K562 (cell line): ENCODE results near the gene SDSL. TPM values are rescaled to one million over a fixed set of nuclear protein-coding genes. Genes with fewer than 3 reads are reported as not detected.

ENCODE experiments used
- C11orf30 ChIP-seq: fragments of 450-650 bp; IDR thresholded peaks from 2 replicates; pipeline ENCODE4 v1.6.1; 2016; ENCODE audit warnings: low read depth, mild to moderate bottlenecking
- CBX1 ChIP-seq: sonication (generic); IDR thresholded peaks from 2 replicates; pipeline ENCODE4 v1.6.1; 2016; ENCODE audit warnings: antibody characterized with exemption, low read depth, mild to moderate bottlenecking
- CEBPB ChIP-seq: fragments of 450-650 bp; IDR thresholded peaks from 2 replicates; pipeline ENCODE4 v1.6.1; 2016; ENCODE audit warnings: missing genetic modification characterization, missing compliant biosample characterization
- CEBPG ChIP-seq, 3 experiments: fragments of 200-800 bp in 1 of 3; sonication (Bioruptor generic) in 1 of 3; sonication (generic) in 1 of 3; formaldehyde crosslinking in 1 of 3; IDR thresholded peaks in 2 of 3; conservative IDR thresholded peaks in 1 of 3; 2 replicates each; pipeline versions ENCODE4 v1.6.1 to v1.8.0; 2016 to 2022; ENCODE audit warnings: missing compliant biosample characterization in 2 of 3, missing genetic modification characterization in 2 of 3, mild to moderate bottlenecking in 1 of 3, missing genetic modification reagents in 1 of 3
- HDAC2 ChIP-seq: fragments of 450-650 bp; IDR thresholded peaks from 2 replicates; pipeline ENCODE4 v1.6.1; 2016; ENCODE audit warnings: mild to moderate bottlenecking
- MAFG ChIP-seq: fragments of 450-650 bp; conservative IDR thresholded peaks from 2 replicates; pipeline ENCODE4 v1.6.1; 2016; ENCODE audit warnings: missing genetic modification characterization, missing compliant biosample characterization
- MAFK ChIP-seq: IDR thresholded peaks from 2 replicates; pipeline ENCODE4 v1.6.1; 2011; ENCODE audit warnings: low read length, improper control_type of control experiment
- MYC ChIP-seq, 2 experiments: fragments of 250-450 bp in 1 of 2; sonication (Bioruptor Pico) in 1 of 2; IDR thresholded peaks; 2 replicates each; pipeline versions ENCODE4 v1.5.1 to v1.6.1; 2012 to 2021; ENCODE audit warnings: low read depth in 2 of 2, borderline replicate concordance in 1 of 2, improper control_type of control experiment in 1 of 2, low read length in 1 of 2, mild to moderate bottlenecking in 1 of 2, moderate library complexity in 1 of 2
- RCOR1 ChIP-seq, 2 experiments: IDR thresholded peaks; 2 replicates each; pipeline ENCODE4 v1.6.1; 2012; ENCODE audit warnings: low read depth in 2 of 2, low read length in 2 of 2, borderline replicate concordance in 1 of 2, improper control_type of control experiment in 1 of 2
- SMARCA5 ChIP-seq: fragments of 450-650 bp; IDR thresholded peaks from 2 replicates; pipeline ENCODE4 v1.6.1; 2016
- SNRNP70 ChIP-seq: fragments of 200-400 bp; formaldehyde crosslinking; optimal IDR thresholded peaks from 2 replicates; pipeline ENCODE3; 2017; ENCODE audit warnings: low read depth, low read length
- ZNF316 ChIP-seq: fragments of 450-650 bp; IDR thresholded peaks from 2 replicates; pipeline ENCODE4 v1.6.1; 2016
- polyA plus RNA-seq, 8 experiments: library from polyadenylated mRNA; depleted of rRNA in 4 of 8; stranded (reverse) in 5 of 8; unstranded in 3 of 8; fragments of >200 nt; fragmentation: Nextera tagmentation in 2 of 8; fragmentation: Illumina TruSeq in 1 of 8; extraction: Ambion mirVana in 2 of 8; extraction: Trizol in 1 of 8; gene quantifications; 2 replicates each; pipeline versions ENCODE4 v1.2.1 to v1.2.3, GENCODE V29; 2011 to 2014; ENCODE audit warnings: inconsistent platforms in 1 of 8, missing spikeins in 1 of 8
- total RNA-seq, 7 experiments: library from RNA; depleted of rRNA in 6 of 7; stranded (reverse); fragments of >200 nt in 6 of 7; fragmentation: Illumina TruSeq in 2 of 7; extraction: Trizol in 2 of 7; gene quantifications; 2 replicates each; pipeline versions ENCODE4 v1.2.1 to v1.2.3, GENCODE V29; 2011 to 2021; ENCODE audit warnings: low replicate concordance in 1 of 7
- TF ChIP-seq, protein P1 (sequence below): fragments of 450-650 bp; IDR thresholded peaks from 2 replicates; pipeline ENCODE4 v1.6.1; 2016; ENCODE audit warnings: mild to moderate bottlenecking

Gene SDSL
- total and polyA plus RNA-seq, 9 of the 15 experiments (the other 6 are each of a cell fraction or from before 2014, with no cell fraction given): 0.31 to 11.0 (median 7.4) TPM

DNA sequence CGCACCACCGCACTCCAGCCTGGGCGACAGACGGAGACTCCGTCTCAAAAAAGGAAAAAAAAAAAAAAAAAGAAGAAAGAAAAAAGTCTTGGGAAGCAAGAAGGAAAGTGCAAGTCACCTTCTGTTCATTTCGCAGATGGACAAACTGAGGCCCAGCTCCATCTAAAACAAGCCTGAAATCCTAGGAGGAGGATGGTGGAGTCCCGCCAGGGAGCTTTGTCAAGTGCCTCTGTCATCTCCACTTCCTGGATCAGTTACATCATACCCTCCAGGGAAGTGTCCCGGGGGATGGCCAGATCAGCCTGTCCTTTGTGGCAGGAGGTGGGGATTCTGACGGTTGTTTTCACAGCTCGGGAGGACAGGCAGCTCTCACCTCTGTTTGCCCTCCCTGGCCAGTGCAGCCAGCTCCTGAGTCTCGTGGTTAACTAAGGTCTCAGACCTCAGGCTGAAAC is 8.7 kb upstream of the SDSL start (continued):
- peak; percentile 85 for TF ChIP-seq HDAC2
- TF ChIP-seq MYC (IDR thresholded peaks at IDR 0.05; ENCODE audit: low read depth, low read length): 0 out of 2 replicates have a peak, but pooled peaks have one; percentile 20
- no peak for TF ChIP-seq MYC (CRISPR knock-in tag; IDR thresholded peaks at IDR 0.05; ENCODE audit: borderline replicate concordance, low read depth)
- TF ChIP-seq CEBPB (tag): 0 out of 2 replicates have a peak, but pooled peaks have one; percentile 8
- TF ChIP-seq MAFG (tag): peak; percentile 84
- 0 out of 2 replicates have a peak, but pooled peaks have one; percentile 23 for TF ChIP-seq C11orf30
- TF ChIP-seq SNRNP70: no peak
- TF ChIP-seq RCOR1 (IDR thresholded peaks at IDR 0.05; ENCODE audit: borderline replicate concordance in 1 of 2, low read depth in 2 of 2, low read length in 2 of 2): peak in 1 of 2 experiments; percentile 86; a peak in 3 of 4 replicates
- TF ChIP-seq SMARCA5: peak; percentile 81; the same call in 1 of the 2 replicates
- TF ChIP-seq MAFK: no peak
- TF ChIP-seq CBX1: peak; percentile 51; the same call in 1 of the 2 replicates
- no peak for TF ChIP-seq CEBPG (CRISPR knock-in tag; IDR thresholded peaks at IDR 0.05)
- TF ChIP-seq CEBPG (tag; conservative IDR thresholded peaks at IDR 0.05 in 1 of 2, IDR thresholded peaks at IDR 0.05 in 1 of 2): peak in 1 of 2 experiments; percentile 70; a peak in 2 of 4 replicates
- peak; percentile 55 for TF ChIP-seq ZNF316
- TF ChIP-seq, protein P1, sequence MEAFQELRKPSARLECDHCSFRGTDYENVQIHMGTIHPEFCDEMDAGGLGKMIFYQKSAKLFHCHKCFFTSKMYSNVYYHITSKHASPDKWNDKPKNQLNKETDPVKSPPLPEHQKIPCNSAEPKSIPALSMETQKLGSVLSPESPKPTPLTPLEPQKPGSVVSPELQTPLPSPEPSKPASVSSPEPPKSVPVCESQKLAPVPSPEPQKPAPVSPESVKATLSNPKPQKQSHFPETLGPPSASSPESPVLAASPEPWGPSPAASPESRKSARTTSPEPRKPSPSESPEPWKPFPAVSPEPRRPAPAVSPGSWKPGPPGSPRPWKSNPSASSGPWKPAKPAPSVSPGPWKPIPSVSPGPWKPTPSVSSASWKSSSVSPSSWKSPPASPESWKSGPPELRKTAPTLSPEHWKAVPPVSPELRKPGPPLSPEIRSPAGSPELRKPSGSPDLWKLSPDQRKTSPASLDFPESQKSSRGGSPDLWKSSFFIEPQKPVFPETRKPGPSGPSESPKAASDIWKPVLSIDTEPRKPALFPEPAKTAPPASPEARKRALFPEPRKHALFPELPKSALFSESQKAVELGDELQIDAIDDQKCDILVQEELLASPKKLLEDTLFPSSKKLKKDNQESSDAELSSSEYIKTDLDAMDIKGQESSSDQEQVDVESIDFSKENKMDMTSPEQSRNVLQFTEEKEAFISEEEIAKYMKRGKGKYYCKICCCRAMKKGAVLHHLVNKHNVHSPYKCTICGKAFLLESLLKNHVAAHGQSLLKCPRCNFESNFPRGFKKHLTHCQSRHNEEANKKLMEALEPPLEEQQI: no peak
